Neural progenitor cell (in vitro differentiated cells): ENCODE data around the gene PLPPR2.

ENCODE experiments used
- EZH2 ChIP-seq: fragments of 200-600 bp; sonication (generic); IDR thresholded peaks from 2 replicates; pipeline ENCODE4 v1.6.1; 2017; ENCODE audit warnings: antibody characterized with exemption, mild to moderate bottlenecking, moderate library complexity
- EZH2phosphoT487 ChIP-seq: fragments of 200-600 bp; sonication (generic); IDR thresholded peaks from 2 replicates; pipeline ENCODE4 v1.6.1; 2017; ENCODE audit warnings: antibody characterized with exemption
- TF ChIP-seq, protein P1 (sequence below): fragments of 200-600 bp; sonication (generic); IDR thresholded peaks from 2 replicates; pipeline ENCODE4 v1.5.1; 2017; ENCODE audit warnings: antibody characterized with exemption, mild to moderate bottlenecking

GRCh38 chr19:11338121-11338520 is 17.1 kb upstream of the PLPPR2 start:
- TF ChIP-seq EZH2phosphoT487: no peak
- TF ChIP-seq, protein P1, sequence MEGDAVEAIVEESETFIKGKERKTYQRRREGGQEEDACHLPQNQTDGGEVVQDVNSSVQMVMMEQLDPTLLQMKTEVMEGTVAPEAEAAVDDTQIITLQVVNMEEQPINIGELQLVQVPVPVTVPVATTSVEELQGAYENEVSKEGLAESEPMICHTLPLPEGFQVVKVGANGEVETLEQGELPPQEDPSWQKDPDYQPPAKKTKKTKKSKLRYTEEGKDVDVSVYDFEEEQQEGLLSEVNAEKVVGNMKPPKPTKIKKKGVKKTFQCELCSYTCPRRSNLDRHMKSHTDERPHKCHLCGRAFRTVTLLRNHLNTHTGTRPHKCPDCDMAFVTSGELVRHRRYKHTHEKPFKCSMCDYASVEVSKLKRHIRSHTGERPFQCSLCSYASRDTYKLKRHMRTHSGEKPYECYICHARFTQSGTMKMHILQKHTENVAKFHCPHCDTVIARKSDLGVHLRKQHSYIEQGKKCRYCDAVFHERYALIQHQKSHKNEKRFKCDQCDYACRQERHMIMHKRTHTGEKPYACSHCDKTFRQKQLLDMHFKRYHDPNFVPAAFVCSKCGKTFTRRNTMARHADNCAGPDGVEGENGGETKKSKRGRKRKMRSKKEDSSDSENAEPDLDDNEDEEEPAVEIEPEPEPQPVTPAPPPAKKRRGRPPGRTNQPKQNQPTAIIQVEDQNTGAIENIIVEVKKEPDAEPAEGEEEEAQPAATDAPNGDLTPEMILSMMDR: no peak
- no peak for TF ChIP-seq EZH2
